ENCODE results near the gene BRWD1.
A peak's percentile ranks its signal among the peaks of the same experiment; 100 is the strongest.

Gene BRWD1

GRCh38 chr21:39346671-39347331 lies 33.4 kb upstream of the BRWD1 start:
- H3K9me2 ChIP-seq (ENCODE audit: low read depth, low read length) = no peaks in the 10 kb centered on the region
- no peaks in the 10 kb centered on the region for H3K9me3 ChIP-seq (ENCODE audit: low read length)
- H3F3A ChIP-seq (ENCODE audit: insufficient read depth, low read length) = no peaks in the 10 kb centered on the region
- peak overlapping the region; percentile 97 for H3K4me2 ChIP-seq (ENCODE audit: low read length)
- peaks cover 45% of the 10 kb centered on the region for H3K4me1 ChIP-seq (ENCODE audit: insufficient read depth, low read length, severe bottlenecking)
- H3K79me2 ChIP-seq (ENCODE audit: insufficient read depth, low read length) = peaks cover 29% of the 10 kb centered on the region
- no peaks in the 10 kb centered on the region for H3K27me3 ChIP-seq (ENCODE audit: insufficient read depth, low read length)
- peaks cover 7% of the 10 kb centered on the region; the same call in 1 of the 2 replicates for H4K20me1 ChIP-seq (ENCODE audit: insufficient read depth, low read length)
- peak overlapping the region; percentile 98 for H3K4me3 ChIP-seq (ENCODE audit: low read depth, low read length, poor library complexity, severe bottlenecking)
- H3K9ac ChIP-seq (ENCODE audit: low read length) = peak overlapping the region; percentile 97
- no peak for TF ChIP-seq CTCF (IDR thresholded peaks at IDR 0.05; ENCODE audit: low read length)
- no peak for TF ChIP-seq EZH2 (IDR thresholded peaks at IDR 0.05; ENCODE audit: borderline replicate concordance, low read length)
- H3K27ac ChIP-seq (ENCODE audit: low read depth, low read length, poor library complexity, severe bottlenecking) = no peak overlapping the region
- H3K36me3 ChIP-seq (ENCODE audit: insufficient read depth, low read length) = peaks cover 60% of the 10 kb centered on the region
- H2AFZ ChIP-seq (ENCODE audit: low read length) = no peak overlapping the region

- H3K9me3 ChIP-seq (ENCODE audit: low read length) = no peaks in the 10 kb centered on the region
- H3K4me2 ChIP-seq (ENCODE audit: low read length) = peak overlapping the region; percentile 97
- H3K9ac ChIP-seq (ENCODE audit: low read length) = peak overlapping the region; percentile 97
- peaks cover 45% of the 10 kb centered on the region for H3K4me1 ChIP-seq (ENCODE audit: insufficient read depth, low read length, severe bottlenecking)
- no peaks in the 10 kb centered on the region for H3K9me2 ChIP-seq (ENCODE audit: low read depth, low read length)
- peaks cover 29% of the 10 kb centered on the region for H3K79me2 ChIP-seq (ENCODE audit: insufficient read depth, low read length)
- H3F3A ChIP-seq (ENCODE audit: insufficient read depth, low read length) = no peaks in the 10 kb centered on the region
- peaks cover 7% of the 10 kb centered on the region; the same call in 1 of the 2 replicates for H4K20me1 ChIP-seq (ENCODE audit: insufficient read depth, low read length)
- H3K27ac ChIP-seq (ENCODE audit: low read depth, low read length, poor library complexity, severe bottlenecking) = peak overlapping the region; percentile 0
- H3K27me3 ChIP-seq (ENCODE audit: insufficient read depth, low read length) = no peaks in the 10 kb centered on the region
- peaks cover 66% of the 10 kb centered on the region for H3K36me3 ChIP-seq (ENCODE audit: insufficient read depth, low read length)
- H2AFZ ChIP-seq (ENCODE audit: low read length) = no peak overlapping the region
- TF ChIP-seq CTCF (IDR thresholded peaks at IDR 0.05; ENCODE audit: low read length) = no peak
- TF ChIP-seq EZH2 (IDR thresholded peaks at IDR 0.05; ENCODE audit: borderline replicate concordance, low read length) = no peak
- H3K4me3 ChIP-seq (ENCODE audit: low read depth, low read length, poor library complexity, severe bottlenecking) = peak overlapping the region; percentile 98
Observed at GRCh38 chr21:39346206-39346605, 32.8 kb upstream of the BRWD1 start.

DNA sequence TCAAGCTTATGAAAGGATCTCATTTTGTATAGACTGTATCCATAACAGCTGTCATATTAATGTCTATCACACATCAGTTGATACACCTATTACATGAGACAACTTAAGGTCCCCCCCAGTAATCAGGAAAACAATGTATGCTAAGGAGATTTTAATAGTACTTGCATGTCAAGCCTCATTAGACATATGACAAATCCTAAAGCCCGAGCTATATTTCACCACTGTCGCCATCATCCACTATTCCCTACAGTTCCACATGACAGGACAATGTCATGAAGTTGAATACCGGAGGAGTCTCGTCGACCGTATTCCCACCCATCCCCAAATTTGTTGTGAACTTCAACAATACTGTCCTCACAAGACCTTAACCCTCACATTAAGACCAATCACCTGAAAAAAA lies 32.0 kb upstream of the BRWD1 start:
- H3K4me3 ChIP-seq (ENCODE audit: low read depth, low read length, poor library complexity, severe bottlenecking) = peak overlapping the region; percentile 98
- H3K27ac ChIP-seq (ENCODE audit: low read depth, low read length, poor library complexity, severe bottlenecking) = peak overlapping the region; percentile 0
- H3K9ac ChIP-seq (ENCODE audit: low read length) = peak overlapping the region; percentile 97
- H3K4me1 ChIP-seq (ENCODE audit: insufficient read depth, low read length, severe bottlenecking) = peaks cover 40% of the 10 kb centered on the region
- H4K20me1 ChIP-seq (ENCODE audit: insufficient read depth, low read length) = peaks cover 7% of the 10 kb centered on the region; the same call in 1 of the 2 replicates
- H3K27me3 ChIP-seq (ENCODE audit: insufficient read depth, low read length) = no peaks in the 10 kb centered on the region
- TF ChIP-seq CTCF (IDR thresholded peaks at IDR 0.05; ENCODE audit: low read length) = no peak
- no peak for TF ChIP-seq EZH2 (IDR thresholded peaks at IDR 0.05; ENCODE audit: borderline replicate concordance, low read length)
- no peaks in the 10 kb centered on the region for H3K9me2 ChIP-seq (ENCODE audit: low read depth, low read length)
- H3K36me3 ChIP-seq (ENCODE audit: insufficient read depth, low read length) = peaks cover 74% of the 10 kb centered on the region
- H3K9me3 ChIP-seq (ENCODE audit: low read length) = no peaks in the 10 kb centered on the region
- 0 out of 2 replicates have a peak, but pooled peaks cover 2% of the 10 kb centered on the region for H3F3A ChIP-seq (ENCODE audit: insufficient read depth, low read length)
- peak overlapping the region; percentile 97 for H3K4me2 ChIP-seq (ENCODE audit: low read length)
- no peak overlapping the region for H2AFZ ChIP-seq (ENCODE audit: low read length)
- H3K79me2 ChIP-seq (ENCODE audit: insufficient read depth, low read length) = peaks cover 29% of the 10 kb centered on the region

All from OCI-LY1 (cell line).